Measurements from ENCODE around the gene OMA1.

The OMA1 gene

DNA sequence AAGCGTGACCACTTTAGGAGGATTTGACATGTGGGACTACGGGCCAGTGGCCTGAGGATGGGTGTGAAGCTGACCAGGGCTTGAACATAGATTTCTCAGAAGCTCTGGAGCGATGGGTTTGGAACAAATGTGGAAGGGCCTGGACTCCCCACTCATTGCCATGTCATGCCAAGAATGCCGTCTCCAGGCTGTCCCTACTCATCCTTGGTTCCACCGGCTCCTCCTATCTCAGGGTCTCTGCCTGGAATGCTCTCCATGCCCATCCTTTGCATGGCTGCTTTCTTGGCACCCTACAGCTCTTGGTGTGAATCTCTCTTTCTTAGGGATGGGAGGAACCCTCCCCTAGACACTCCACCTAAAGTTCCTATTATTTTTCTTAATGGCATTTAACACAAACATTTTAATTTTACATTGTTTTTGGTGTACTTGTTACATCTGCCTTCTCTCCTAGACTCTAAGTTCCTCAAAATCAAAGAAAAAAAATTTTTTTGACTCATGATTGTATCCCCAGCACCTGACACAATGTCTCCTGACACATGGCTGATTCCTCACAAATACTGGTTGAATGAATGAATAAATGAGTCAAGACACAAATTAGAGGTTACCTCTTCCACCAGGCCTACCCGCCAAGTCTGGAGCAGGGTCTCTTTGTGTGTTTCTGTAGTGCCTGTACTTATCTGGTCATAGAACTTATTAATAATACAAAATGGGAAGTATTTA, 114.5 kb downstream of the OMA1 start:
- no peak for DNase-seq (ENCODE audit: low read depth in 2 of 2)

Data from stimulated activated CD4-positive, alpha-beta T cell treated with anti-CD3 and anti-CD28 coated beads, Interleukin-15, amount 100 ng/mL, for 48 hours (primary cell).